Breast epithelium (tissue), 3 donors: ENCODE measurements around the gene TUBA1C.
"Not testable (repeated sequence)": the region's sequence is repeated elsewhere in the genome, so short reads cannot be mapped to it uniquely, and the experiment has no call there.

Source experiments
- CTCF ChIP-seq, 3 donors: fragments of 450-650 bp; IDR thresholded peaks; one replicate each; pipeline ENCODE4 v1.5.1; 2016 to 2017; ENCODE audit warnings: antibody characterized with exemption in 3 of 3, mild to moderate bottlenecking in 3 of 3, moderate library complexity in 3 of 3
- POLR2A ChIP-seq: fragments of 450-650 bp; IDR thresholded peaks from one replicate; pipeline ENCODE4 v1.6.1; 2016; ENCODE audit warnings: antibody characterized with exemption, mild to moderate bottlenecking, moderate library complexity

DNA sequence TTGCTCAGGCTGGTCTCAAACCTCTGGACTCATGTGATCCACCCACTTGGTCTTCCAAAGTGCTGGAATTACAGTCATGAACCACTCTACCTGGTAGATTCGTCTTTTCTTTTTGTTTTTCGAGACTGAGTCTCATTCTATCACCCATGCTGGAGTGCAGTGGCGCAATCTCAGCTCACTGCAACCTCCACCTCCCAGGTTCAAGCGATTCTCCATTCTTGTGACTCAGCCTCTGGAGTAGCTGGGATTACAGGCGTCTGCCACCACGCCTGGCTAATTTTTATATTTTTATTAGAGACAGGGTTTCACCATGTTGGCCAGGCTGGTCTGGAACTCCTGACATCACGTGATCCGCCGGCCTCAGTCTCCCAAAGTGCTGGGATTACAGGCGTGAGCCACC, 9.4 kb upstream of the TUBA1C start:
- TF ChIP-seq CTCF (IDR thresholded peaks at IDR 0.05); POLR2A: not testable (repeated sequence)
